ENCODE data around the gene LMO7.

Gene LMO7

GRCh38 chr13:75877071-75877470 is 240.9 kb downstream of the LMO7 start:
- no peak overlapping the region for H3K4me3 ChIP-seq (ENCODE audit: low read depth, low read length)
- no peak for DNase-seq (ENCODE audit: low read depth)
- TF ChIP-seq CTCF (conservative IDR thresholded peaks at IDR 0.05; ENCODE audit: low read depth, low read length): no peak

- TF ChIP-seq CTCF (conservative IDR thresholded peaks at IDR 0.05; ENCODE audit: low read depth, low read length): no peak
- DNase-seq (ENCODE audit: low read depth): no peak
- H3K4me3 ChIP-seq (ENCODE audit: low read depth, low read length): no peak overlapping the region
Measured at GRCh38 chr13:75879656-75880055, 243.5 kb downstream of the LMO7 start.

- no peak overlapping the region for H3K4me3 ChIP-seq (ENCODE audit: low read depth, low read length)
- no peak for TF ChIP-seq CTCF (conservative IDR thresholded peaks at IDR 0.05; ENCODE audit: low read depth, low read length)
- peak; percentile 60 for DNase-seq (ENCODE audit: low read depth)
Measured at GRCh38 chr13:75881109-75881775, 245.1 kb downstream of the LMO7 start.

- H3K4me3 ChIP-seq (ENCODE audit: low read depth, low read length): no peak overlapping the region
- DNase-seq (ENCODE audit: low read depth): no peak
- TF ChIP-seq CTCF (conservative IDR thresholded peaks at IDR 0.05; ENCODE audit: low read depth, low read length): no peak
Measured at GRCh38 chr13:75882261-75882660, 246.1 kb downstream of the LMO7 start.

GRCh38 chr13:75889427-75889826 is 253.3 kb downstream of the LMO7 start:
- no peak for TF ChIP-seq CTCF (conservative IDR thresholded peaks at IDR 0.05; ENCODE audit: low read depth, low read length)
- no peak overlapping the region for H3K4me3 ChIP-seq (ENCODE audit: low read depth, low read length)
- DNase-seq (ENCODE audit: low read depth): no peak

GRCh38 chr13:75895168-75895567 is 259.0 kb downstream of the LMO7 start:
- no peak for TF ChIP-seq CTCF (conservative IDR thresholded peaks at IDR 0.05; ENCODE audit: low read depth, low read length)
- no peak overlapping the region for H3K4me3 ChIP-seq (ENCODE audit: low read depth, low read length)
- DNase-seq (ENCODE audit: low read depth): no peak

- no peak for TF ChIP-seq CTCF (conservative IDR thresholded peaks at IDR 0.05; ENCODE audit: low read depth, low read length)
- no peak for DNase-seq (ENCODE audit: low read depth)
- H3K4me3 ChIP-seq (ENCODE audit: low read depth, low read length): no peak overlapping the region
Measured at GRCh38 chr13:75896271-75896670, 260.1 kb downstream of the LMO7 start.
